ENCODE measurements around the gene COL13A1.

The COL13A1 gene

GRCh38 chr10:69850440-69850839 is 48.7 kb downstream of the COL13A1 start:
- no peak for DNase-seq (ENCODE audit: extremely low read depth, insufficient read length)
- H3K36me3 ChIP-seq (ENCODE audit: control insufficient read depth, insufficient read depth, low read length) = no peaks in the 10 kb centered on the region
- no peak overlapping the region for H3K4me3 ChIP-seq (replicated peaks; ENCODE audit: low read depth, low read length)
- no peak for TF ChIP-seq CTCF (IDR thresholded peaks at IDR 0.05; ENCODE audit: insufficient read depth, low read length, poor library complexity, severe bottlenecking)
- no peaks in the 10 kb centered on the region; the same call in none of the 2 replicates for H3K27me3 ChIP-seq (replicated peaks; ENCODE audit: control insufficient read depth, insufficient read depth, low read length)

GRCh38 chr10:69851306-69851705 is 49.6 kb downstream of the COL13A1 start:
- Histone ChIP-seq H3K4me3 (replicated peaks; ENCODE audit: low read depth, low read length) (no peak overlapping the region), H3K27me3 (replicated peaks; ENCODE audit: control insufficient read depth, insufficient read depth, low read length) (no peaks in the 10 kb centered on the region; the same call in none of the 2 replicates), H3K36me3 (ENCODE audit: control insufficient read depth, insufficient read depth, low read length) (no peaks in the 10 kb centered on the region)
- DNase-seq (ENCODE audit: extremely low read depth, insufficient read length) = no peak
- TF ChIP-seq CTCF (IDR thresholded peaks at IDR 0.05; ENCODE audit: insufficient read depth, low read length, poor library complexity, severe bottlenecking) = no peak

- DNase-seq (ENCODE audit: extremely low read depth, insufficient read length) = no peak
- TF ChIP-seq CTCF (IDR thresholded peaks at IDR 0.05; ENCODE audit: insufficient read depth, low read length, poor library complexity, severe bottlenecking) = no peak
- no peaks in the 10 kb centered on the region for H3K36me3 ChIP-seq (ENCODE audit: control insufficient read depth, insufficient read depth, low read length)
- H3K27me3 ChIP-seq (replicated peaks; ENCODE audit: control insufficient read depth, insufficient read depth, low read length) = no peaks in the 10 kb centered on the region
- H3K4me3 ChIP-seq (replicated peaks; ENCODE audit: low read depth, low read length) = no peak overlapping the region
These were observed 51.4 kb downstream of the COL13A1 start for GRCh38 chr10:69853064-69853463.

- no peak overlapping the region for H3K4me3 ChIP-seq (replicated peaks; ENCODE audit: low read depth, low read length)
- no peaks in the 10 kb centered on the region for H3K36me3 ChIP-seq (ENCODE audit: control insufficient read depth, insufficient read depth, low read length)
- no peaks in the 10 kb centered on the region for H3K27me3 ChIP-seq (replicated peaks; ENCODE audit: control insufficient read depth, insufficient read depth, low read length)
- TF ChIP-seq CTCF (IDR thresholded peaks at IDR 0.05; ENCODE audit: insufficient read depth, low read length, poor library complexity, severe bottlenecking) = no peak
- no peak for DNase-seq (ENCODE audit: extremely low read depth, insufficient read length)
These were observed 53.0 kb downstream of the COL13A1 start for GRCh38 chr10:69854511-69855345.

- TF ChIP-seq CTCF (IDR thresholded peaks at IDR 0.05; ENCODE audit: insufficient read depth, low read length, poor library complexity, severe bottlenecking) = no peak
These were observed 53.8 kb downstream of the COL13A1 start for GRCh38 chr10:69855346-69856111.

More at GRCh38 chr10:69855346-69856111, 53.8 kb downstream of the COL13A1 start:
- Histone ChIP-seq H3K36me3 (ENCODE audit: control insufficient read depth, insufficient read depth, low read length) (no peaks in the 10 kb centered on the region), H3K27me3 (replicated peaks; ENCODE audit: control insufficient read depth, insufficient read depth, low read length) (no peaks in the 10 kb centered on the region; the same call in 1 of the 2 replicates), H3K4me3 (replicated peaks; ENCODE audit: low read depth, low read length) (no peak overlapping the region)
- DNase-seq (ENCODE audit: extremely low read depth, insufficient read length) = no peak
